Activated CD8-positive, alpha-beta memory T cell treated with anti-CD3 and anti-CD28 coated beads for 48 hours (primary cell): ENCODE measurements around the gene ZNF560.
"Not testable (repeated sequence)": the region's sequence is repeated elsewhere in the genome, so short reads cannot be mapped to it uniquely, and the experiment has no call there.

Experiments used
- DNase-seq, 3 experiments: peaks; one replicate each; pipeline ENCODE4 v3.0.0-alpha.2; 2020; ENCODE audit warnings: low read depth in 2 of 3, low spot score in 2 of 3

ZNF560 gene

DNA sequence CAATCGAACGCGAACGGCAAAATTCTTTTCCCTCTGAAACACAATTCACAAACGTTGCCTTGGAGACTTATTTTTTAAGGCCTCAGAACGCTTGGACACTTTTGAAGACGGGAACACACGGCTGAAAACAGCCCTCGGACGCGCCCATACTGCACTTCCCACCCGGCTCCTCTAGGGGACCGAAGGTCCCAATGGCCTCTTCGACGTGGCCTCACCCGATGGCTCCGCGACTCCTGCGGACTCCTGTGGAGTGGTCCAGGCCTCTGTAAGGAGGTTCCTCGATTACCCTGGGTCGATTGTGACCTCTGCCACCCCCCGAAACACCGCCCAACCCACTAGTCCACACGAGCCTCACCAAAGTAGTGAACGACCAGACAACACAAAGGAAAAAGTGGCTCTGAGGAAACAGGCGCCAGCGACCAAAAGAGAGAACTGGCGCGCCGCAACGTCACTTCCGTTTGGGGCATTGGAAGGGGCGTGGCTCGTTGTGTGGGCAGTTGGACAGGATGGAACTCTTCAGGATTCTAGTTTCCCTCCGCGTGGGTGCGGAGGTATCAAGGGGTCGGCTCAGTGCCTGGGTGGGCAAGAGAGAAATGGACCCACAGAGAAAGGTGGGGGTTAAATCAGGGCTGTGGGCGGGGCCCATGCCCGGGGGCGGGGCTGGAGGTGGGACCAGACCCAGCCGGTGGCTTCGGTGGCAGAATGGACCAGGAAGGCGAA is at the start of gene ZNF560:
Gene ZNF560, minus strand, starts transcription at position 434 of the 720 bp plus-strand sequence. CDS start 23,303 bp downstream, outside the sequence.
- DNase-seq = peak in 1 of 3 experiments; percentile 1

DNA sequence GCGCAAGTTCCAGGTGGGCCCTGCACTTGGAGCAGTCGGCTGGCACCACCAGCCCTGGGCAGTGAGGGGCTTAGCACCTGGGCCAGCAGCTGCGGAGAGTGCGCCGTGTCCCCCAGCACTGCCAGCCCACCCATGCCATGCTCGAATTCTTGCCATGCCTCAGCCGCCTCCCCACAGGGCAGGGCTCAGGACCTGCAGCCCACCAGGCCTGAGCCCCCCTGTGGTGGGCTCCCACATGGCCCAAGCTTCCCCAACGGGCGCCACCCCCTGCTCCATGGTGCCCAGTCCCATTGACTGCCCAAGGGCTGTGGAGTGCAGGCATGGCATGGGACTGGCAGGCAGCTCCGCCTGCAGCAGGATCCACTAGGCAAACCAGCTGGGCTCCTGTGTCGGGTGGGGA is 49.5 kb upstream of the ZNF560 start:
- DNase-seq = no peak

DNA sequence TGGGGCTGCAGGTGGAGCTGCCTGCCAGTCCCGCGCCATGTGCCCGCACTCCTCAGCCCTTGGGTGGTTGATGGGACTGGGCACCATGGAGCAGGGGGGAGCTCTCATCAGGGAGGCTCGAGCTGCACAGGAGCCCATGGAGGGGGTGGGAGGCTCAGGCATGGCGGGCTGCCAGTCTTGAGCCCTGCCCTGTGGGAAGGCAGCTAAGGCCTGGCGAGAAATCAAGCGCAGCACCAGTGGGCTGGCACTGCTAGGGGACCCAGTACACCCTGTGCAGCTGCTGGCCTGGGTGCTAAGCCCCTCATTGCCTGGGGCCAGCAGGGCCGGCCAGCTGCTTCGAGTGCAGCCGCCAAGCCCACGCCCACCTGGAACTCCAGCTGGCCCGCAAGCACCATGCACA is 42.9 kb upstream of the ZNF560 start:
- not testable (repeated sequence) for DNase-seq

DNA sequence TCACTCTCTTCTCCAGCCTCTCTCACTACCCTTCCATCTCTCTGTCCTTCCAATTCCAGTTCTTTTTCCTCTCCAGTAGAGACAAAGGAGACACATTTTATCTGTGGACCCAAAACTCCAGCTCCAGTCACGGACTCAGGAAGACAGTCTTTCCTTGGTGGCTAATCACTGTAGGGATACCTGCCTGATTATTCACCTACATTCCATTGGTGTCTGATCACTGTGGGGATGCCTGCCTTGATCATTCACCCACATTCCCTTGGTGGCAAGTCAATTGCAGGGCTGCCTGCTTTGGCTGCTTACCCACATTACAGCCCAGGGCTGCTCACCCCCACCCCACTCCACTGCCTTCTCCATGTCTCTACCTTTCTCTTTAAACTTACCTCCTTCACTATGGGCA is 41.5 kb upstream of the ZNF560 start:
- not testable (repeated sequence) for DNase-seq

DNA sequence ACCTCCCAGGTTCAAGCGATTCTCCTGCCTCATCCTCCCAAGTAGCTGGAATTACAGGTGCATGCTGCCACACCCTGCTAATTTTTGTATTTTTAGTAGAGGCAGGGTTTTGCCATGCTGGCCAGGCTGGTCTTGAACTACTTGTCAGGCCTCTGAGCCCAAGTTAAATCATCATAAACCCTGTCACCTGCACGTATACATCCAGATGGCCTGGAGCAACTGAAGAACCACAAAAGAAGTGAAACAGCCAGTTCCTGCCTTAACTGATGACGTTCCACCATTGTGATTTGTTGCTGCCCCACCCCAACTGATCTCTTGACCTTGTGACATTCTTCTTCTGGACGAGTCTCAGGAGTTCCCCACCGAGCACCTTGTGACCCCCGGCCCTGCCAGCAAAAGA is 40.8 kb upstream of the ZNF560 start:
- DNase-seq = not testable (repeated sequence)

DNA sequence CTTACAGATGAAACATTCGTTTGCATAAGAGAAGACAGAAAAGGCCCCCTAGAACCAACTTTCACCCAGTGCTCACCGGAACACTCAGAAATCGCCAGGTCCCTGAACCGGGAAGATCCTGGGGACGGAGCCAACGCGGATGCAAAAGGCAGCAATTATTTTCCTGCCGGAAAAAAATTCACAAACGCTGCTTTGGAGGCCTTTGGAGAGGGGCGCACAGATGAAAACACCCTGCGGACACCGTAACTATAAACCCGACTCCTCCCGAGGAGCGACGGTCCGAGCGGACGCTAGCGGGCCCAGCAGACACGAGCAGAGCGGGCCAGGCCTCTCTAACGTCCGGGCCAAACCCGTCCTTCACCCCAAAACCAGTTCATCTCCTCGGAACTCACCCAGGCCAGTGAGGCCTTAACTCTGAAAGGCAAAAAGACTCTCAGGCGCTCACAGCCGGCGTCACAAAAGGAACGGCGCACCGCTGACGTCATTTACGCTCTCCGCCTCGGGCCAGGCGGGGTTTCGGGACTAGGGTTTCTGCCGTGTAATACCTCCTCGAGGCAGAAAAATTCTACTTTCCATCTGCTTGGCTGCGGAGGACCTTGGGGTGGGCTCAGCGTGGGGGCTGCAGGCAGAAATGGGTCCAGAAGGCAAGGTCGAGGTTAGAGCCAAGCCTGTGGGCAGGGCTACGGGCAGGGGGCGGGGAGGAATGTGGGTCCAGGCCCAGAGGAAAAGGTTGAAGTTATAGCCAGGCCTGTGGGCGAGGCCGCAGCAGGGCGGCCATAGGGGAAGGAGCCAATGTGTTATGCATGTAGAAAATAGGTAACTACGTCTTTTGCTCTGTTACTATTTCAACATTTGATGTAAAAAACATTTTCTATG is 40.0 kb upstream of the ZNF560 start, which contains the start of gene ZNF426:
Gene ZNF426, minus strand, starts transcription at position 463 of the 876 bp plus-strand sequence. CDS start 2,413 bp downstream, outside the sequence.
- peak; percentile 72 to 78 (median 75) for DNase-seq

DNA sequence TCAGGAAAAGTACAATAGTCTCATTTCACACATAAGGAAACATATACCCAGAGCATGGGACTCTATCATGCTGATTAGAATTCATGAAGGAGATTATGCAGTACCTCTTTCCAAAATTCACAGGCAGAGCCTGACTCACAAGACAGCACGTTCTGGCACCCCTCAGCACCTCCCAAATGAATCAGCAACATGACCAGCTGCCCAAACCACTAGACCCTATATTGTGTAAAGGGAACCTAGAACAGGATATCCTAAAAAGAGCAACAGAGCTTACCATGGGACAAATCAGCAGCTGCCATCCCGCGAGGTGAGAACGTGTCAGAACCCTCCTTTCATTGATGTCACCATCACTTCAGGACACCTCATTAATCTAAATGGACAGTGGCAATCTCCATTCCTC is 37.5 kb upstream of the ZNF560 start:
- DNase-seq = no peak

DNA sequence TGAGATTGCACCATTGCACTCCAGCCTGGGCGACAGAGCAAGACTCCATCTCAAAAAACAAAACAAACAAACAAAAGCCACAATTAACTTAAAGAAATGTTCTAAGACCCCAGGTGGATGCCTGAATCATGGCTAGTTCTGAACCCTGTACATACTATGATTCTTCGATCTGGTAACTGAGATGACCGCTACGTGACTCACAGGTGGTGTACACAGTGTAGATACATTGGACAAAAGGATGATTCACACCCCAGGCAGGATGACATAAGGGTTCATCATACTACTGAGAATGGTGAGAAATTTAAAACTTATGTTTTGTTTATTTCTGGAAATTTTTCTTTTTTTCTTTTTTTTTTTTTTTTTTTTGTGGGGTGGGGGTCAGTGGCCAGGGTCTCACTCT is 33.5 kb upstream of the ZNF560 start:
- no peak for DNase-seq

DNA sequence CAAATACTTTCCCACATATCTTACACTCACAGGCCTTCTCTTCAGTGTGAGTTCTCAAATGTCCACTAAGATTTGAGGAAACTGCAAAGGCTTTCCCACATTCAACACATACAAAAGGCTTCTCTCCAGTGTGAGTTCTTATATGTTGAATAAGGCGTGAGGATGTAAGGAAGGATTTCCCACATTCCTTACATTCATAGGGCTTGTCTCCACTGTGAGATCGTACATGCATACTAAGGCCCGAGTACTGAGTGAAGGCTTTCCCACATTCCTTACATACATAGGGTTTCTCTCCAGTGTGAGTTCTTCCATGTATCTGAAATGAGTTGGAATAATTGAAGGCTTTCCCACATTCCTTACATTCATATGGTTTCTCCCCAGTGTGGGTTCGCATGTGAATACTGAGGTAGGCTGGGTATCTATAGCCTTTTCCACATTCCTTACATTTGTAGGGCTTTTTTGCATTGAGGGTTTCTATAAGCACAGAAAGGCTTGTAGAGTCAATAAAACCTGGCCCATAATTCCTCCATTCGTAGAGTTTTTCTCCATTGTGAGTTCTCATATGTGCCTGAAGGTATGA is 30.4 kb upstream of the ZNF560 start:
- DNase-seq = no peak

DNA sequence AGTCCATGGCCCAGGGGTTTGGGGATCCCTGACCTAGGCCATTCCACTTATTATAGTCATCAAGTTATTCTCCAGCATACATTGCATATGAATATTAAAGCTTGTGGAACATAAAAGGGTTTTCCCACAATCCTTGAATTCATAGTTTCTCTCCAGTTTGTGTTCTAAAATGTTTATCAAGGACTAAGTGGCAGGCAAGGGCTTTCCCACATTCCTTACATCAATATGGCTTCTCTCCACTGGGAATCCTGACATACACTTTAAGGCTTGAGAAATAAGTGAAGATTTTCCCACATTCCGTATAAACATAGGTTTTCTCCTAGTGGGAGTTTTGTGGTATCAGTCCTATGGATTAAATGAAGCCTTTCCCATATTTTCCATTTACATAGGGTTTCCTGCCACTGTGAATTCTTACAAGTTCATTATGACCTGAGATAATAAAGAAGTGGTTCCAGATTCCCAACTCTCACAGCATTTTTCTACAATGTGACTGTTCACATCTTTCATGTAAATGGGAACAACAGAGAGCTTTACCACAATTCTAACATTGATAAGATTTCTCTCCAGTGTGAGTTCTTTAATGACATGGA is 25.6 kb upstream of the ZNF560 start:
- DNase-seq = no peak

DNA sequence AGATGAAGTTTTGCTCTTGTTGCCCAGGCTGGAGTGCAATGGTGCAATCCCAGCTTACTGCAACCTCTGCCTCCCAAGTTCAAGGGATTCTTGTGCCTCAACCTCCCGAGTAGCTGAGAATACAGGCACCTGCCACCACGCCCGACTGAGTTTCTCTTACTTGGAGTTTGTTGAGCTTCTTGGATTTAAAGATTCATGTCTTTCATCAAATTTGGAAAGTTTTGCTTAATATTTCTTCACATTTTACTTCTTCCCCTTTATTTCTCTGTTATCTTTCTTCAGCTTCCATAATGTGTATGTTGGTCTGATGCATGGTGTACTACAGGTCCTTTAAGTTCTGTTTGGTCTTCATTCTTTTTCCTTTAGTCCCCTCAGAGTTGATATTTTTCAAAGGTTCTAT is 8.9 kb upstream of the ZNF560 start:
- DNase-seq = no peak

DNA sequence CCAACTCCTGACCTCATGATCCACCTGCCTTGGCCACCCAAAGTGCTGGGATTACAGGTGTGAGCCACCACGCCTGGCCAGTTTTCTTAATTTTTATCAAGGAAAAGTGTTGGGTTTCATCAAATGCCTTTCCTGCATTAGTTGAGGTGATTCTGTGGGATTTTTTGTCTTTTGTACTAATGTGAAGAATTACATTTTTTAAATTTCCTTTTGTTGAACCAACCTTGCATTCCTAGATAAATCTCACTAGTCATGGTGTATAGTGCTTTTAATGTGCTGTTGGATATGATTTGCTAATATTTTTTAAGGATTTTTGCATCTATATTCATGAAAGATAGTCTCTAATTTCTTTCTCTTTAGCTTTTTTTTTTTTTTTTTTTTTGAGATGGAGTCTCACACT is 2.4 kb upstream of the ZNF560 start:
- no peak for DNase-seq

DNA sequence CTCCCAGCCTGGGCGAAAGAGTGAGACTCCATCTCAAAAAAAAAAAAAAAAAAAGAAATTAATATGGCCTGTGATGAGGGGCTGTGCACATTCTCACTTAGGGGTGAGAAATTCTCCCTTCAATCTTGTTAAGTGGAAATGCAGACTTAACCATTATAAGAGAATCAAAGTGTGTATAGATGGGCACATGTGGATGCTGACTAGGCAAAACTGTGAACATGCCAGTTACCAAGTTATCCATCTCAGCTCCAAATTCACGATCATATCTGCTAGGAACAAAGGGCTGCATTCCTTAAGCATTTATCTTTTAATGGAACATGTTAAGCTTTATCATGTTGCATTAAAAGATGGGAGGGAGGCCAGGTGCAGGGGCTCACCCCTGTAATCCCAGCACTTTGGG is 4.3 kb downstream of the ZNF560 start:
- no peak for DNase-seq

DNA sequence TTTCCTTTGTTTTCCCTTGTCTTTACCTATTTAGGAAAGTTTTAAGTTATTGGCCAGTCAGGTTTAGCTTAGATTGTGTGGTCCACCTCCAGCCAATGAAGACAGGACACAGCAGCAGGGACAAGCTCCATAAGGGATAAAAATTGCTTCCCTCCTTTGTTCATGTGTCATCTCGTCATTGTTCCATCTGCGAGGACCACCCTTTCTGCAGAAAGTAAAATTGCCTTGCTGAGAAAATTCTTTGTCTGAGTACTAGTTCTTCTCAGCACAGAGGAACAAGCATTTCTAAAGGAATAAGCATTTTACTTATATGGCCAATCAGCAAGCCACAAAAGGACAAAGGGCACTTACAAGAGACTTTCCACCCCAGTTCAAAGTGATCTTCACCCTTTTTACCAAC is 11.4 kb downstream of the ZNF560 start:
- DNase-seq = no peak

DNA sequence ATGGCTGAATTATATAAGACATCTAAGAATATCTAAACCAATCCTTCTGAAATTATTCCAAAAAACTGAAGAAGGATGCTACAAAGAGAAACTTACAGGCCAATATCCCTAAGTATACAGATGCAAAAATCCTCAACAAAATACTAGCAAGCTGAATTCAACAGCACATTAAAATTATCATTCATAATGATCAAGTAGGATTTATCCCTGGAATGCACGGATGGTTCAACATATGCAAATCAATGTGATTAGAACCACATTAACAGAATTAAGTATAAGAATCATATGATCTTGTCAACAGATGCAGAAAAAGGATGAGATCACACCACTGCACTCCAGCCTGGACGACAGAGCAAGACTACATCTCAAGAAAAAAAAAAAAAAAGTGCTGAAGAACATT is 13.3 kb downstream of the ZNF560 start:
- DNase-seq = no peak

DNA sequence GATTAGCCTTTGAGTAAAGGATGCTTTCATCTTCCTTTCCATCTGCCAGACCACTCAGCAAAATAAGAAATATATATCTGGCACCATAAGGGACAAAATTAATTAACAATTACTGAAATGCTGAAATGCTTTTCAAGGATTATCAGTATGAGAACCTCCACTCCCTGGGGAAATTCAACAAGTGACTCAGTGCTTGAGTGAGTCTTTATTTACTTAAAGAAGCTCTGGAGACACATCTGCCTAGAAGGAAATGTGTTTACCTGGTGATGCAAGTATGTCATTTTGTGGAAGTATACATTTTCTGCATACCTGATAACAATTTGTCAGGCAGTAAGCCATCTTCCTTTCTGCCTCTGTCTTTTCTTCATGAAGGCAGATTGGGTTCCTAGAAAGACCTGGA is 23.4 kb downstream of the ZNF560 start:
- DNase-seq = no peak

DNA sequence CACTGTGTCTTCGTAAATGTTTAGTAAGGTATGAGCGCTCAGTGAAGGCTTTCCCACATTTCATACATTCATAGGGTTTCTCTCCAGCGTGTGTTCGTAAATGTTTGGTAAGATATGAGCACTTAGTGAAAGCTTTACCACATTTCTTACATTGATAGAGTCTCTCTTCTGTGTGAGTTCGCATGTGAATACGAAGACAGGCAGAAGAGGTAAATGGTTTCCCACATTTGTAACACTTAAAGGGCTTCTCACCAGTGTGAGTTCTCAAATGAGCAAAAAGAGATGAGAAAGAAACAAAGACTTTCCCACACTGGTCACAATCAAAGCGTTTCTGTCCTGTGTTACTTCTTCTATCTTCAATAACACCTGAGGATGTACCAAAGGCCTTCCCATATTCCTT is 31.3 kb downstream of the ZNF560 start:
- DNase-seq = no peak

DNA sequence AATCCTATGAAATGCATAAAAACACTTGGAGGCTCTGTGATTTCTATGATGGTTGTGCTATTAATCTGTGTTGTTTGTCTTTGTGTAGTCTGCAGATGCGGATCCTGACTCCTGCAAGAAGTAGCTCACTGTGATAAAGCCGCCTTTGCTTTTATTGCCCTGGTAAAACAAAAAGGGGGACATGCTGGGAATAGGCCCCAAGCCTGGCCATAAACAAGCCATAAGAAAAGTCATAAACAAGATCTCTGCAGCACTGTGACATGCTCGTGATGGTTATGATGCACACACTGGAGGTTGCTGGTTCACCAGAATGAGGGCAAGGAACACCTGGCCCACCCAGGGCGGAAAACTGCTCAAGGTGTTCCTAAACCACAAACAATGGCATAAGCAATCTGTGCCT is 36.5 kb downstream of the ZNF560 start:
- no peak for DNase-seq

DNA sequence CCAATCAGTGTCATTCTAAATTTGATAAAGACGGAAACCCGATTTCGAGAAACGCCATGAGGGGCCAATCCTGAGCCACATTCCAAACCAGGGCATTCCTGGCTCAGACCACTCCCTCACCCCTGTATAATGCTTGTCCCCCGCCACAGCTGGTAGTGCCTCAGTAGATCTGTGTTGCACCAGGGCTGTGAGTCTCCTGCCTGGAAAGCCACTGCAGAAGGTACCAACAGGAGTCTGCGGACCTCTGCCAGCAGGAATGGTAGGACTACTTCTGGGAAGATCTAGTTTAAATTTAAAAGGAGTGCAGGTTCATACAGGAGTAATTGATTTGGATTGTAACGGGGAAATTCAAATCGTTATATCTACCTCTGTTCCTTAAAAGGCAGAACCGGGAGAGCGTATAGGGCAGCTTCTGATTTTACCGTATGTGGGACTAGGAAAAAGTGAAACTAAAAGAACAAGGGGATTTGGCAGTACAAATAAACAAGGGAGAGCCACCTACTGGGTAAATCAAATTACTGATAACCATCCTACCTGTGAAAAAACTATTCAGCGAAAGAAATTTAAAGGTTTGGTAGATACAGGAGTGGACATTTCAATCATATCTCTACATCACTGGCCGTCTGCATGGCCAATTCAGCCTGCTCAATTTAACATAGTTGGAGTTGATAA is 42.3 kb downstream of the ZNF560 start:
- DNase-seq = no peak

DNA sequence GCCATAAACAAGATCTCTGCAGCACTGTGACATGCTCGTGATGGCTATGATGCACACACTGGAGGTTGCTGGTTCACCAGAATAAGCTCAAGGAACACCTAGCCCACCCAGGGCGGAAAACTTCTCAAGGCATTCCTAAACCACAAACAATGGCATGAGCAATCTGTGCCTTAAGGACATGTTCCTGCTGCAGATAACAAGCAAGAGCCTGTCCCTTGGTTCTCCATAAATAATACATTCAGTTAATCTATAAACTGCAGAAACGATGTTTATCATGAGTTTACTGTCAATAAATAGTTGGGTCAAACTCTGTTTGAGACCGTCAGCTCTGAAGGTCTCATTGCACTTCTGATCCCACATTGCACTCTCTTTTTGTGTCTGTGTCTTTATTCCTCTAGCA is 44.5 kb downstream of the ZNF560 start:
- no peak for DNase-seq

DNA sequence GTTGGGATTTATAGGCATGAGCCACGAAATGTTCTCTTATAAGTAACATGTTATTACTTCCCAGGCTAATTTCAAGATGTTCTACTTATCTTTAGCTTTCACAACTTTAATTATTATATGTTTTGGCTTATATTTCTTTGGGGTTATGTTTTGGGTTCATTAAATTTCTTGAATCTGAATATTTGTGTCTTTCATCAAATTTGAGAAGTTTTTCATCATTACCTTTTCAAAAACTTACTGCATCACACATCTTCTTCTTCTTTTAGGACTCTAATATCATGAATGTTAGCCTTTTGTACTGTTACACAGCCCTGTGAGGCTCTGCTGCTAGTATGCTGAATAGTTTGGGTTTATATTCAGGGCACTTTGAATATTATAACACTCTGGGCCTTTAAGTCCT is 53.4 kb downstream of the ZNF560 start:
- DNase-seq = no peak
